Parietal lobe (tissue), 1 donor: ENCODE data around the gene TMEM30A. TPM values are rescaled to one million over a fixed set of nuclear protein-coding genes. Genes with fewer than 3 reads are reported as not detected.

Experiments
- total RNA-seq: library from RNA; depleted of rRNA; stranded (reverse); fragments of >200 nt; gene quantifications from one replicate; pipeline ENCODE4 v1.2.3, GENCODE V29; 2014

Gene TMEM30A
- total RNA-seq, result 114 TPM

DNA sequence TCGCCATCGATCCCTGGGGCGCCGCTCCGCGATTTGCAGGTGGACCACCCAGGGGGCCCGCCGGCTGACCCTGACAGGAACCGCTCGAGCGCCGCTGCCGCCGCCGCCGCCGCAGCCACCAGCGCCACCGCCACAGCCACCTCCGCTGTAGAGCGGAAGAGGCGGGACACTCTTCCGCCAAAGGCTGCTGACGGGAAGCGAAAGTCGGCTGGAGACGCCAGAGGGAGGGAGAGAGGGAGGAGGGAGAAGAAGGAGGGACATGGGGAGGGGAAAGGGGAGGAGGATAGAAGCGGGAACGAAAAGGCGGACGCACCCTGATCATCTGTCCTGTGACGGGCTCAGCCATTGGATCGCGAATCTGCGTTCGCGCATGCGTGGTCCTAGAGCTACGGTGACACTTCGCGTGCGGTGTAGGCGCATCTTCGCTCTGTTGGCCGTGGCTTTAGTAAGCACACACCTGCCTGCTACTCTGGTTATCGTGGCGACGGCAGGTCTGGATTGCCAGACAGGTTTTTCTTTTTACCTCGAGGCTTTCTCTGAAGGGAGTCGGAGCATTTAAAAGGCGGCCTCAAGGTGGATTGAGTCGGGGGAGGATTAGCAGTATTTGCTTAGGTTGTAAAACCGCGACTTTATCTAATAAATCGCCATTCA is at the start of gene TMEM30A:
TMEM30A (minus strand) TSS at position 161 of the 651 bp plus-strand sequence; CDS start at position 7, 154 bp downstream.

DNA sequence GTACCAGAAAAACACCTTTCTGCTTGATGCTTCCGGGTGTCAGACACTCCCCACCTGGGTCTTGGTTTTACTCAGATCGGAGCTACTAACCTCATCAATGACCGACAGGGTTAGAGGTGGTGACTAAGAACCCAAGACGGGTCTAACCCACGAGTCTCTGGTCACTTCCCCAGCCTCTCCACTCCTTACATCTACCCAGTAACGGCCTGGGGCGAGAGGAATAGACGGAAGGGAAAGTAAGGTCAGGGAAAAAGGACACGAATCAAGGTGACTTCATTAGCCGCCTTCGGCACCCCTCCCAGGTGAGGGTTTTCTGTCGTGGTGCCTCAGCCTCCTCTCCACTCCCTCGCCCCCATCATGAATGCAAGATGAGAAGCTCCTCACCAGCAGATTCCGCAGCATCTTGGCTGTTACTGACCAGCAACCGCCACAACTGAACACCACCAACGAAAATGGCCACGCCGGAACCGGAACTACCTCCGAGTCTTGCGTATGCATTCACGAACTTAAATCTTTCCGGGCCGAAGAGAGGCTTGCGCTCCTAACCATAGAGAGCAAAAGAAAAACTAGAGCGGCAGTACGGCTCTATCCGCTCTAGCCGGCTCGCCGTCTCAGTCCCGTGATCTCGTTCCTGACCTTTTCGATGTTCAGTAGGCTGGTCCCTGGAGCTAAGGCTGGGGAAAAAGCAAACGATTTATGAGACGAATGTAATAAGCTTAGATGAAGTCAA is 41.1 kb downstream of the TMEM30A start, which contains the start of gene COX7A2:
COX7A2 (minus strand) TSS at position 469 of the 730 bp plus-strand sequence; CDS start at position 402, 67 bp downstream.

DNA sequence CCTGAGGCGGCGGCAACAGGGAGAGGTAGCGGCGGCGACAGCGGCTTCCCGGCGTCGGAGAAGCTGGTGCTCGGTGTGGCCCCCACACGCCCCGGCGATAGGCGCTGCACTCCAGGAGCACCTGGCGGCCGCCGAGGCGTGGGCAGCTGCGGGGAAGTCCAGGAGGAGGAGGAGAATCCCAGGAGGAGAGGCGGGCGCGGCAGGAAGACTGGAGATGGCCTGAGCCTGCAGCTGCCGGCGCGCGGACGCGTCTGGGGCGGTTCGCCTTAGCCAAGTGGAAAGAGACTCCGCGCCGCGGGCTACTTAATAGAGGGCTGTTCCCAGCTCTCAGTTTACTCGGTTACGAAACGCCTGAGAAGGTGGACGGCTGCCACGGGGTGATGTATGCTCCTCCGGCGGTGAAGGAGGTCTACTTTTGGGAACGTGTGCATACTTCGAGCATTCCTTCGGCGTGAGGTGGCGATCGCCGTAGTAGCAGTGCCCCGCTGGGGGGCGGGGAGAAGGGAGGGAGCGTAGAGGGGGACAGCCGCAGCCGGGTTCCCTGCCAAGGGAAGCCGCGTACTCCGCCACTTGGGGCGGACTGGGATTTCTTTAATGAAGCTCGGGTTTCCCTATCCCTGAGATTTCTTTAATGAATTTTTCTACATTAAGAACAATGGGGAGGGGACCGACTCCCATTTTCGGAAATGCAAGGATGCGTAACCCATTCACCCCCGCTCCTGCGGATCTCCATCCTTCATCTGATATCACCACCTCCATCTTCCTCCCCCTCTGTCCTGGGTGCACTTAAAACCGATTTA is 78.6 kb downstream of the TMEM30A start, which contains the start of gene COL12A1:
COL12A1 (minus strand) TSS at position 278 of the 800 bp plus-strand sequence. CDS start 3,261 bp downstream, outside the sequence.

Other genes with a start within 250 kb of the TMEM30A start
- 67.3 TPM for gene COL12A1, start 78.7 kb downstream of the TMEM30A start, total RNA-seq
- 99.8 TPM for gene COX7A2, start 41.0 kb downstream of the TMEM30A start, total RNA-seq
- 2.2 TPM for gene FILIP1, start 209.0 kb upstream of the TMEM30A start, total RNA-seq